Fibroblast of lung (primary cell): ENCODE measurements around the gene NEMP2. TPM values are rescaled to one million over a fixed set of nuclear protein-coding genes. Genes with fewer than 3 reads are reported as not detected.

Experiments used
- DNase-seq, 2 donors: peaks; one replicate each; pipeline versions ENCODE4 v3.0.0 to v3.0.0-alpha.2; 2010; ENCODE audit warnings: low read depth in 2 of 2
- H2AFZ ChIP-seq: 2 replicates; pipeline ENCODE4 v1.5.1; 2012; ENCODE audit warnings: low read length, control low read depth, inconsistent platforms
- H3K27ac ChIP-seq: 2 replicates; pipeline ENCODE4 v1.5.1; 2011; ENCODE audit warnings: low read length, control low read depth; ENCODE audit not compliant: insufficient read depth
- H3K27me3 ChIP-seq: 2 replicates; pipeline ENCODE4 v1.5.1; 2011; ENCODE audit warnings: mild to moderate bottlenecking, low read length; ENCODE audit not compliant: control insufficient read depth, insufficient read depth
- H3K36me3 ChIP-seq: 2 replicates; pipeline ENCODE4 v1.5.1; 2011; ENCODE audit warnings: low read length; ENCODE audit not compliant: control insufficient read depth, insufficient read depth
- H3K4me1 ChIP-seq: 2 replicates; pipeline ENCODE4 v1.5.1; 2011; ENCODE audit warnings: low read length; ENCODE audit not compliant: control insufficient read depth, insufficient read depth; ENCODE audit errors: extremely low read depth
- H3K4me2 ChIP-seq: 2 replicates; pipeline ENCODE4 v1.5.1; 2011; ENCODE audit warnings: low read length, control low read depth; ENCODE audit not compliant: insufficient read depth; ENCODE audit errors: extremely low read depth
- H3K4me3 ChIP-seq, 4 experiments: fragments of 200-600 bp in 1 of 4; sonication (generic) in 1 of 4; replicated peaks in 1 of 4; 2 replicates each; pipeline ENCODE4 v1.5.1; 2011 to 2016; ENCODE audit warnings: low read length in 4 of 4, low read depth in 3 of 4, mild to moderate bottlenecking in 3 of 4, control low read depth in 2 of 4, inconsistent platforms in 1 of 4, mixed read lengths in 1 of 4; ENCODE audit not compliant: insufficient read depth in 1 of 4; ENCODE audit errors: control extremely low read depth in 1 of 4
- H3K79me2 ChIP-seq: 2 replicates; pipeline ENCODE4 v1.5.1; 2012; ENCODE audit warnings: mild to moderate bottlenecking, low read length, inconsistent platforms; ENCODE audit not compliant: control insufficient read depth, insufficient read depth
- H3K9ac ChIP-seq: 2 replicates; pipeline ENCODE4 v1.5.1; 2011; ENCODE audit warnings: mild to moderate bottlenecking, low read length, control low read depth; ENCODE audit not compliant: insufficient read depth
- H3K9me3 ChIP-seq: 2 replicates; pipeline ENCODE4 v1.5.1; 2012; ENCODE audit warnings: low read depth, low read length; ENCODE audit not compliant: control insufficient read depth, insufficient read depth
- H4K20me1 ChIP-seq: 2 replicates; pipeline ENCODE4 v1.5.1; 2011; ENCODE audit warnings: low read length; ENCODE audit not compliant: control insufficient read depth, insufficient read depth; ENCODE audit errors: extremely low read depth
- CTCF ChIP-seq, 2 donors: IDR thresholded peaks in 1 of 2; conservative IDR thresholded peaks in 1 of 2; 1 replicate in 1 of 2; 2 replicates in 1 of 2; pipeline ENCODE4 v1.5.1; 2011 to 2012; ENCODE audit warnings: low read length in 2 of 2, control low read depth in 1 of 2, inconsistent platforms in 1 of 2, low read depth in 1 of 2, mild to moderate bottlenecking in 1 of 2
- EZH2 ChIP-seq: IDR thresholded peaks from 2 replicates; pipeline ENCODE4 v1.5.1; 2012; ENCODE audit warnings: low read length, control low read depth, mild to moderate bottlenecking; ENCODE audit errors: missing control alignments
- polyA plus RNA-seq, 2 donors: library from polyadenylated mRNA; depleted of rRNA in 1 of 2; stranded (reverse) in 1 of 2; unstranded in 1 of 2; fragments of >200 nt; gene quantifications; 2 replicates each; pipeline ENCODE4 v1.2.1, GENCODE V29; 2011 to 2012; ENCODE audit warnings: missing spikeins in 1 of 2
- total RNA-seq: library from RNA; depleted of rRNA; stranded (reverse); fragments of >200 nt; gene quantifications from 2 replicates; pipeline ENCODE4 v1.2.1, GENCODE V29; 2014

The NEMP2 gene
- total and polyA plus RNA-seq, 2 donors (not counting 1 experiment from before 2014, with no cell fraction given): 5.5 to 6.3 TPM

GRCh38 chr2:190553254-190553653 lies 18.7 kb upstream of the NEMP2 start:
- Histone ChIP-seq H2AFZ (no peak overlapping the region), H3K27me3 (no peaks in the 10 kb centered on the region), H3K79me2 (no peaks in the 10 kb centered on the region), H3K4me3 (no peak overlapping the region), H4K20me1 (no peaks in the 10 kb centered on the region), H3K4me2 (no peak overlapping the region), H3K9ac (no peak overlapping the region), H3K27ac (no peak overlapping the region), H3K36me3 (no peaks in the 10 kb centered on the region), H3K4me1 (no peaks in the 10 kb centered on the region), H3K9me3 (no peaks in the 10 kb centered on the region)
- DNase-seq: no peak
- TF ChIP-seq EZH2 (no peak), CTCF (conservative IDR thresholded peaks at IDR 0.05 in 1 of 2, IDR thresholded peaks at IDR 0.05 in 1 of 2; ENCODE audit: low read depth in 1 of 2, low read length in 2 of 2) (no peak)

GRCh38 chr2:190551928-190552327 lies 17.4 kb upstream of the NEMP2 start:
- Histone ChIP-seq H3K4me2 (no peak overlapping the region), H4K20me1 (no peaks in the 10 kb centered on the region), H3K79me2 (no peaks in the 10 kb centered on the region), H3K36me3 (no peaks in the 10 kb centered on the region), H3K27ac (no peak overlapping the region), H3K9me3 (no peaks in the 10 kb centered on the region), H2AFZ (no peak overlapping the region), H3K4me3 (no peak overlapping the region), H3K27me3 (no peaks in the 10 kb centered on the region), H3K4me1 (no peaks in the 10 kb centered on the region), H3K9ac (no peak overlapping the region)
- DNase-seq: peak in 1 of 2 donors; percentile 45
- no peak for TF ChIP-seq EZH2
- TF ChIP-seq CTCF (conservative IDR thresholded peaks at IDR 0.05 in 1 of 2, IDR thresholded peaks at IDR 0.05 in 1 of 2; ENCODE audit: low read depth in 1 of 2, low read length in 2 of 2): no peak

GRCh38 chr2:190550137-190550536 lies 15.6 kb upstream of the NEMP2 start:
- Histone ChIP-seq H2AFZ (no peak overlapping the region), H3K4me2 (no peak overlapping the region), H3K4me3 (no peak overlapping the region), H3K36me3 (no peaks in the 10 kb centered on the region), H3K79me2 (no peaks in the 10 kb centered on the region), H4K20me1 (no peaks in the 10 kb centered on the region), H3K9me3 (no peaks in the 10 kb centered on the region), H3K27ac (no peak overlapping the region), H3K4me1 (no peaks in the 10 kb centered on the region), H3K9ac (no peak overlapping the region), H3K27me3 (no peaks in the 10 kb centered on the region)
- TF ChIP-seq EZH2 (no peak), CTCF (conservative IDR thresholded peaks at IDR 0.05 in 1 of 2, IDR thresholded peaks at IDR 0.05 in 1 of 2; ENCODE audit: low read depth in 1 of 2, low read length in 2 of 2) (no peak)
- DNase-seq: no peak
